Measurements from ENCODE around the gene RAB6A. TPM values are rescaled to one million over a fixed set of nuclear protein-coding genes. Genes with fewer than 3 reads are reported as not detected.
A peak's percentile ranks its signal among the peaks of the same experiment; 100 is the strongest.
"Not testable (repeated sequence)": the region's sequence is repeated elsewhere in the genome, so short reads cannot be mapped to it uniquely, and the experiment has no call there.

Gene RAB6A
- total RNA-seq, 1 donor from 2014 or later: 158 TPM

GRCh38 chr11:73795925-73796632 is 35.2 kb upstream of the RAB6A start:
- TF ChIP-seq CTCF (conservative IDR thresholded peaks at IDR 0.05; ENCODE audit: low read depth, low read length): no peak
- DNase-seq (ENCODE audit: low read depth): no peak
- no peak overlapping the region for H3K4me3 ChIP-seq (ENCODE audit: low read depth, low read length)

- no peak for TF ChIP-seq CTCF (conservative IDR thresholded peaks at IDR 0.05; ENCODE audit: low read depth, low read length)
- DNase-seq (ENCODE audit: low read depth): no peak
- H3K4me3 ChIP-seq (ENCODE audit: low read depth, low read length): no peak overlapping the region
Measured at GRCh38 chr11:73792584-73792983, 31.7 kb upstream of the RAB6A start.

- no peak for TF ChIP-seq CTCF (conservative IDR thresholded peaks at IDR 0.05; ENCODE audit: low read depth, low read length)
- DNase-seq (ENCODE audit: low read depth): no peak
- peak overlapping the region; percentile 83 for H3K4me3 ChIP-seq (ENCODE audit: low read depth, low read length)
Measured at GRCh38 chr11:73789279-73789670, 28.4 kb upstream of the RAB6A start.

- DNase-seq (ENCODE audit: low read depth): peak; percentile 70
- H3K4me3 ChIP-seq (ENCODE audit: low read depth, low read length): peak within 1 kb of the TSS; percentile 83
- TF ChIP-seq CTCF (conservative IDR thresholded peaks at IDR 0.05; ENCODE audit: low read depth, low read length): no peak
Measured at GRCh38 chr11:73787643-73788558, 27.0 kb upstream of the RAB6A start, which contains the start of gene MRPL48. MRPL48 (plus strand) TSS chr11:73787874; CDS start chr11:73787972, 98 bp downstream.

GRCh38 chr11:73787051-73787642 is 26.3 kb upstream of the RAB6A start:
- peak overlapping the region; percentile 83 for H3K4me3 ChIP-seq (ENCODE audit: low read depth, low read length)
- DNase-seq (ENCODE audit: low read depth): no peak
- TF ChIP-seq CTCF (conservative IDR thresholded peaks at IDR 0.05; ENCODE audit: low read depth, low read length): no peak

- not testable (repeated sequence) for DNase-seq (ENCODE audit: low read depth); H3K4me3 ChIP-seq (ENCODE audit: low read depth, low read length)
Measured at GRCh38 chr11:73785467-73785866, 24.6 kb upstream of the RAB6A start.

- no peak for DNase-seq (ENCODE audit: low read depth)
- H3K4me3 ChIP-seq (ENCODE audit: low read depth, low read length): no peak overlapping the region
- TF ChIP-seq CTCF (conservative IDR thresholded peaks at IDR 0.05; ENCODE audit: low read depth, low read length): no peak
Measured at GRCh38 chr11:73784734-73785133, 23.9 kb upstream of the RAB6A start.

Measured in epithelial cell of proximal tubule (primary cell).